HepG2 (cell line): ENCODE measurements around the gene RPL35. TPM values are rescaled to one million over a fixed set of nuclear protein-coding genes. Genes with fewer than 3 reads are reported as not detected.

ENCODE experiments used
- ATAC-seq: fragments of 200-7000 bp; cut with Tn5 transposase; 3 replicates; pipeline ENCODE4 v1.9.1; 2020; ENCODE audit warnings: mild to moderate bottlenecking, moderate library complexity
- BruUV-seq: library from RNA; stranded (reverse); fragments of 400-500 nt; replicated peaks from 2 replicates; lab custom pipeline; 2021; lab: Mats Ljungman, UMichigan
- CTCF ChIA-PET: fragments of 300-600 bp; formaldehyde crosslinking; extraction: SDS; loops from one replicate; lab custom pipeline; 2021; ENCODE audit warnings: low total read pairs, inconsistent platforms, low intra/inter-chr PET ratio; lab: Yijun Ruan, JAX
- POLR2A ChIA-PET: fragments of 350-600 bp; sonication (Branson Sonifier 250); formaldehyde crosslinking; loops from one replicate; lab custom pipeline; 2020; ENCODE audit warnings: antibody characterized with exemption, inconsistent platforms; lab: Yijun Ruan, JAX
- DNase-seq: peaks from one replicate; pipeline ENCODE4 v3.0.0-alpha.2; 2015; ENCODE audit warnings: low spot score
- FAIRE-seq: peaks from 3 replicates; lab custom pipeline; 2011; peaks lifted over from hg19 to GRCh38; lab: Jason Lieb, UNC
- H2AFZ ChIP-seq: one replicate; pipeline ENCODE4 v1.6.1; 2011; ENCODE audit warnings: low read length, inconsistent platforms
- H3K27ac ChIP-seq: fragments of 300-600 bp; 3 replicates; pipeline ENCODE4 v1.8.0; 2011; ENCODE audit warnings: mixed run types, mild to moderate bottlenecking, mixed read lengths, low read length, inconsistent platforms; ENCODE audit not compliant: insufficient read depth; ENCODE audit errors: extremely low read length
- H3K27me3 ChIP-seq, 2 experiments: fragments of 200-600 bp in 1 of 2; 2 replicates in 1 of 2; 3 replicates in 1 of 2; pipeline versions ENCODE4 v1.6.0 to v1.8.0; 2011; ENCODE audit warnings: low read length in 2 of 2, mild to moderate bottlenecking in 2 of 2, moderate library complexity in 2 of 2, inconsistent platforms in 1 of 2; ENCODE audit not compliant: insufficient read depth in 2 of 2, control insufficient read depth in 1 of 2
- H3K36me3 ChIP-seq, 2 experiments: fragments of 200-600 bp in 1 of 2; replicated peaks in 1 of 2; 2 replicates in 1 of 2; 3 replicates in 1 of 2; pipeline versions ENCODE4 v1.5.1 to v1.8.0; 2011; ENCODE audit warnings: low read length in 2 of 2, inconsistent platforms in 1 of 2; ENCODE audit not compliant: insufficient read depth in 2 of 2, control insufficient read depth in 1 of 2
- H3K4me1 ChIP-seq: 2 replicates; pipeline ENCODE4 v1.5.1; 2012; ENCODE audit warnings: low read length, inconsistent platforms; ENCODE audit not compliant: insufficient read depth
- H3K4me2 ChIP-seq: 2 replicates; pipeline ENCODE4 v1.6.0; 2011; ENCODE audit warnings: low read depth, low read length, inconsistent platforms
- H3K4me3 ChIP-seq, 3 experiments: fragments of 200-600 bp in 1 of 3; sonication (generic), shearing (Covaris generic) in 1 of 3; replicated peaks in 1 of 3; 2 replicates each; pipeline ENCODE4 v1.5.1; 2011 to 2016; ENCODE audit warnings: low read length in 3 of 3, inconsistent platforms in 2 of 3, low read depth in 2 of 3, mild to moderate bottlenecking in 2 of 3, control low read depth in 1 of 3, mixed read lengths in 1 of 3; ENCODE audit not compliant: insufficient read depth in 1 of 3
- H3K79me2 ChIP-seq: one replicate; pipeline ENCODE4 v1.6.1; 2011; ENCODE audit warnings: low read length, inconsistent platforms; ENCODE audit not compliant: insufficient read depth
- H3K9ac ChIP-seq: 2 replicates; pipeline ENCODE4 v1.6.0; 2011; ENCODE audit warnings: mild to moderate bottlenecking, low read depth, low read length, inconsistent platforms; ENCODE audit not compliant: insufficient read depth
- H3K9me3 ChIP-seq: 2 replicates; pipeline ENCODE4 v1.5.1; 2012; ENCODE audit warnings: mild to moderate bottlenecking, low read length
- H4K20me1 ChIP-seq: 2 replicates; pipeline ENCODE4 v1.6.0; 2011; ENCODE audit warnings: inconsistent platforms, mild to moderate bottlenecking, low read length, moderate library complexity; ENCODE audit not compliant: insufficient read depth
- HNF4A ChIP-seq: sonication (generic); formaldehyde crosslinking; IDR thresholded peaks from 2 replicates; pipeline ENCODE4 v1.4.0; 2020; ENCODE audit warnings: missing genetic modification reagents
- NCOR1 ChIP-seq: fragments of 200-600 bp; sonication (generic); IDR thresholded peaks from 2 replicates; pipeline ENCODE4 v1.7.0; 2017; ENCODE audit warnings: antibody characterized with exemption, low read length, borderline replicate concordance
- POLR2A ChIP-seq, 2 experiments: IDR thresholded peaks; 2 replicates each; pipeline ENCODE4 v1.6.1; 2011; ENCODE audit warnings: low read depth in 2 of 2, low read length in 2 of 2, mild to moderate bottlenecking in 1 of 2, moderate library complexity in 1 of 2; ENCODE audit not compliant: insufficient read depth in 1 of 2
- POLR2G ChIP-seq: fragments of 200-400 bp; formaldehyde crosslinking; IDR thresholded peaks from 2 replicates; pipeline ENCODE4 v1.6.1; 2018; ENCODE audit warnings: mild to moderate bottlenecking, low read depth, low read length, moderate library complexity
- SUZ12 ChIP-seq: fragments of 150-350 bp; IDR thresholded peaks from 2 replicates; pipeline ENCODE4 v1.6.1; 2014; ENCODE audit warnings: low read depth, low read length
- ZKSCAN1 ChIP-seq: fragments of 150-350 bp; IDR thresholded peaks from 2 replicates; pipeline ENCODE4 v1.6.1; 2014; ENCODE audit warnings: low read length
- ZNF17 ChIP-seq: sonication (generic); formaldehyde crosslinking; IDR thresholded peaks from 2 replicates; pipeline ENCODE4 v1.5.0; 2020; ENCODE audit warnings: mild to moderate bottlenecking, missing genetic modification reagents
- ZNF20 ChIP-seq: sonication (generic); formaldehyde crosslinking; IDR thresholded peaks from 2 replicates; pipeline ENCODE4 v1.4.0; 2020; ENCODE audit warnings: mild to moderate bottlenecking, moderate library complexity, missing genetic modification reagents
- WGBS: methylation state at CpG from one replicate; pipeline ENCODE4 v1.1.6; 2017; ENCODE audit warnings: low lambda C conversion rate; 5-methylcytosine and 5-hydroxymethylcytosine counted together
- in situ Hi-C: cut with HindIII; loops from 2 replicates; pipeline ENCODE4 v1.10.0; 2017; ENCODE audit warnings: low pct_unique_long_range_greater_than_20kb; ENCODE audit not compliant: extremely low pct_ligation_motif_present
- intact Hi-C: fragments of 100-400 bp; cut with micrococcal nuclease; formaldehyde crosslinking; loops from one replicate; pipeline ENCODE4 v1.10.0; 2022; ENCODE audit not compliant: unreplicated experiment
- polyA plus RNA-seq, 8 experiments: library from polyadenylated mRNA; depleted of rRNA in 3 of 8; stranded (reverse) in 7 of 8; unstranded in 1 of 8; fragments of >200 nt; fragmentation: Illumina TruSeq in 4 of 8; extraction: Trizol in 4 of 8; gene quantifications; 2 replicates each; pipeline versions ENCODE4 v1.2.1 to v1.2.3, GENCODE V29; 2011 to 2016; ENCODE audit warnings: low read depth in 4 of 8, missing spikeins in 1 of 8, mixed read lengths in 1 of 8; ENCODE audit not compliant: insufficient read depth in 1 of 8
- total RNA-seq, 5 experiments: library from RNA; depleted of rRNA; stranded (reverse); fragments of >200 nt; fragmentation: Illumina TruSeq; extraction: Trizol; gene quantifications; 2 replicates each; pipeline ENCODE4 v1.2.3, GENCODE V29; 2016; ENCODE audit warnings: low read depth in 1 of 5
- TF ChIP-seq, protein P1 (sequence below): sonication (generic); formaldehyde crosslinking; IDR thresholded peaks from 2 replicates; pipeline ENCODE4 v1.5.0; 2020; ENCODE audit warnings: missing genetic modification reagents, mild to moderate bottlenecking, borderline replicate concordance
- TF ChIP-seq, protein P2 (sequence below): sonication (generic); formaldehyde crosslinking; IDR thresholded peaks from 2 replicates; pipeline ENCODE4 v1.5.0; 2020; ENCODE audit warnings: mild to moderate bottlenecking, missing genetic modification reagents
- TF ChIP-seq, protein P3 (sequence below): sonication (generic); formaldehyde crosslinking; IDR thresholded peaks from 2 replicates; pipeline ENCODE4 v1.8.1; 2022; ENCODE audit warnings: low read depth, mild to moderate bottlenecking, missing genetic modification reagents

The RPL35 gene
- total and polyA plus RNA-seq, 2 of the 13 experiments (the other 11 are each of a cell fraction or from before 2014, with no cell fraction given), result 2,153 to 2,935 TPM

DNA sequence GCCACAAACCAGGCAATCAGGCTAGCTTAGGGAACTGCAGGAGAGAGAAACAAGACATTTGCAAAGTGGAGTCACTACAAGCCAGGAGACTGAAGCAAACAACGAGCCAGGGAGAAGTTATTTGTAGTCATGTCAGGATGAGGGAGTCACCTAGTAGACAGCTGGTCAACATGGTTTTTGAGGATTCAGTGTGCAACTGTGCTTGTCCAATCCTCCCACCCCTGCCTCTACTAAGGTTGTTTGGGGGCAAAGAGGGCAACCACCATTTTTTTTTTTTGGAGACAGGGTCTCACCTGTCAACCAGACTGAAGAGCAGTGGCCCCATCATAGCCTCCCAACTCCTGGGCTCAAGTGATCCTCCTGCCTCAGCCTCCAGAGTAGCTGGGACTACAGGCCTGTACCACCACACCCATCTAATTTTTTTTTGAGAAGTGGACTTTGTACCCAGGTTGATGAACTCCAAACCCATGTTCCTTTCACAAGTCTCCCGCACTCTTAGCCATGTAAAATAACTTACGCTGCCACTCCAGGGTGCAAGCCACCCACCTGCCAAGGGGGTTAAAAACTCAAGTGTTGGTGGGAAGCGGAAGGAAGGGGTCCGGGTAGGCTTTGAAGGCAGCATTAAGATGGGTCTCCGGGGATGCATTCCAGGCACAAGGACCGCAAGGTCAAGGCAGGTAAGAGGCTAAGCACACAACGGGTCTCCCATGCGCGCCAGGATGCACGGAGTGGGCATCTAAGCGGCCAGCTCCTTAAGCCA lies 995 bp downstream of the RPL35 start:
- Histone ChIP-seq H3K4me3 (peak overlapping the region; percentile 89 to 97 (median 91)), H3K9me3 (no peaks in the 10 kb centered on the region), H2AFZ (no peak overlapping the region), H3K27ac (peak overlapping the region; percentile 95), H4K20me1 (peaks cover 43% of the 10 kb centered on the region), H3K79me2 (peaks cover 29% of the 10 kb centered on the region), H3K9ac (peak overlapping the region; percentile 96), H3K4me2 (peak overlapping the region; percentile 98), H3K27me3 (no peaks in the 10 kb centered on the region; a peak in 1 of 5 replicates), H3K36me3 (peaks cover 17 to 37% of the 10 kb centered on the region in 2 experiments), H3K4me1 (peaks cover 42% of the 10 kb centered on the region)
- CTCF ChIA-PET, result no interaction called here
- 0% methylated on average over 6 of the region's 12 CpGs for WGBS
- DNase-seq, result no peak
- intact Hi-C loops (loop anchor here (10.0 kb wide), 1 partner anchor 284 kb away; the partner anchor contains the start of gene SCAI), in situ Hi-C loops (no loop called here)
- ATAC-seq, result no peak
- no peak for FAIRE-seq
- no TSS peak for BruUV-seq
- POLR2A ChIA-PET, result interaction anchor here (0.6 to 4.1 kb wide), 12 partner anchors 9 to 196 kb away, joined by 3 to 26 read pairs (median 4); partner anchors contain the start of genes GOLGA1, NR6A1 and WDR38
- TF ChIP-seq NCOR1 (peak; percentile 44; the same call in 1 of the 2 replicates), ZNF20 (CRISPR knock-in tag) (no peak), POLR2A (IDR thresholded peaks at IDR 0.05; ENCODE audit: insufficient read depth in 1 of 2, low read depth in 2 of 2, low read length in 2 of 2) (0 out of 4 replicates have a peak, but pooled peaks of 1 of the 2 experiments have one; percentile 32), ZKSCAN1 (no peak), HNF4A (CRISPR knock-in tag) (peak; percentile 48), SUZ12 (no peak), POLR2G (0 out of 2 replicates have a peak, but pooled peaks have one; percentile 16), ZNF17 (no peak)
- TF ChIP-seq, protein P1, sequence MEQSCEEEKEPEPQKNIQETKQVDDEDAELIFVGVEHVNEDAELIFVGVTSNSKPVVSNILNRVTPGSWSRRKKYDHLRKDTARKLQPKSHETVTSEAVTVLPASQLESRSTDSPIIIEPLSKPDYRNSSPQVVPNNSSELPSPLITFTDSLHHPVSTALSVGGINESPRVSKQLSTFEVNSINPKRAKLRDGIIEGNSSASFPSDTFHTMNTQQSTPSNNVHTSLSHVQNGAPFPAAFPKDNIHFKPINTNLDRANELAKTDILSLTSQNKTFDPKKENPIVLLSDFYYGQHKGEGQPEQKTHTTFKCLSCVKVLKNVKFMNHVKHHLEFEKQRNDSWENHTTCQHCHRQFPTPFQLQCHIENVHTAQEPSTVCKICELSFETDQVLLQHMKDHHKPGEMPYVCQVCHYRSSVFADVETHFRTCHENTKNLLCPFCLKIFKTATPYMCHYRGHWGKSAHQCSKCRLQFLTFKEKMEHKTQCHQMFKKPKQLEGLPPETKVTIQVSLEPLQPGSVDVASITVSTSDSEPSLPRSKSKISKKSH, result 0 out of 2 replicates have a peak, but pooled peaks have one; percentile 12
- TF ChIP-seq, protein P2, sequence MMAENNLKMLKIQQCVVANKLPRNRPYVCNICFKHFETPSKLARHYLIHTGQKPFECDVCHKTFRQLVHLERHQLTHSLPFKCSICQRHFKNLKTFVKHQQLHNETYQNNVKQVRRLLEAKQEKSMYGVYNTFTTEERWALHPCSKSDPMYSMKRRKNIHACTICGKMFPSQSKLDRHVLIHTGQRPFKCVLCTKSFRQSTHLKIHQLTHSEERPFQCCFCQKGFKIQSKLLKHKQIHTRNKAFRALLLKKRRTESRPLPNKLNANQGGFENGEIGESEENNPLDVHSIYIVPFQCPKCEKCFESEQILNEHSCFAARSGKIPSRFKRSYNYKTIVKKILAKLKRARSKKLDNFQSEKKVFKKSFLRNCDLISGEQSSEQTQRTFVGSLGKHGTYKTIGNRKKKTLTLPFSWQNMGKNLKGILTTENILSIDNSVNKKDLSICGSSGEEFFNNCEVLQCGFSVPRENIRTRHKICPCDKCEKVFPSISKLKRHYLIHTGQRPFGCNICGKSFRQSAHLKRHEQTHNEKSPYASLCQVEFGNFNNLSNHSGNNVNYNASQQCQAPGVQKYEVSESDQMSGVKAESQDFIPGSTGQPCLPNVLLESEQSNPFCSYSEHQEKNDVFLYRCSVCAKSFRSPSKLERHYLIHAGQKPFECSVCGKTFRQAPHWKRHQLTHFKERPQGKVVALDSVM (CRISPR knock-in tag), result peak; percentile 90
- TF ChIP-seq, protein P3, sequence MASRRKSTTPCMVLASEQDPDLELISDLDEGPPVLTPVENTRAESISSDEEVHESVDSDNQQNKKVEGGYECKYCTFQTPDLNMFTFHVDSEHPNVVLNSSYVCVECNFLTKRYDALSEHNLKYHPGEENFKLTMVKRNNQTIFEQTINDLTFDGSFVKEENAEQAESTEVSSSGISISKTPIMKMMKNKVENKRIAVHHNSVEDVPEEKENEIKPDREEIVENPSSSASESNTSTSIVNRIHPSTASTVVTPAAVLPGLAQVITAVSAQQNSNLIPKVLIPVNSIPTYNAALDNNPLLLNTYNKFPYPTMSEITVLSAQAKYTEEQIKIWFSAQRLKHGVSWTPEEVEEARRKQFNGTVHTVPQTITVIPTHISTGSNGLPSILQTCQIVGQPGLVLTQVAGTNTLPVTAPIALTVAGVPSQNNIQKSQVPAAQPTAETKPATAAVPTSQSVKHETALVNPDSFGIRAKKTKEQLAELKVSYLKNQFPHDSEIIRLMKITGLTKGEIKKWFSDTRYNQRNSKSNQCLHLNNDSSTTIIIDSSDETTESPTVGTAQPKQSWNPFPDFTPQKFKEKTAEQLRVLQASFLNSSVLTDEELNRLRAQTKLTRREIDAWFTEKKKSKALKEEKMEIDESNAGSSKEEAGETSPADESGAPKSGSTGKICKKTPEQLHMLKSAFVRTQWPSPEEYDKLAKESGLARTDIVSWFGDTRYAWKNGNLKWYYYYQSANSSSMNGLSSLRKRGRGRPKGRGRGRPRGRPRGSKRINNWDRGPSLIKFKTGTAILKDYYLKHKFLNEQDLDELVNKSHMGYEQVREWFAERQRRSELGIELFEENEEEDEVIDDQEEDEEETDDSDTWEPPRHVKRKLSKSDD, result 0 out of 2 replicates have a peak, but pooled peaks have one; percentile 5
